BE2C (cell line): ENCODE data around the gene SPINT1.

ENCODE experiments used
- DNase-seq: peaks from one replicate; pipeline ENCODE4 v3.0.0-alpha.2; 2020
- H3K27me3 ChIP-seq: fragments of 250-450 bp; sonication (Bioruptor Pico); 2 replicates; pipeline ENCODE4 v1.5.1; 2020; ENCODE audit warnings: mild to moderate bottlenecking
- H3K36me3 ChIP-seq: fragments of 250-450 bp; sonication (Bioruptor Pico); 2 replicates; pipeline ENCODE4 v1.5.1; 2020; ENCODE audit warnings: mild to moderate bottlenecking
- H3K4me1 ChIP-seq: fragments of 250-450 bp; sonication (Bioruptor Pico); 2 replicates; pipeline ENCODE4 v1.5.1; 2020
- H3K4me3 ChIP-seq: 2 replicates; pipeline ENCODE4 v1.5.1; 2011; ENCODE audit warnings: low read depth, low read length
- H3K9me3 ChIP-seq: fragments of 250-450 bp; sonication (Bioruptor Pico); 2 replicates; pipeline ENCODE4 v1.5.1; 2020
- TF ChIP-seq, protein P1 (sequence below): IDR thresholded peaks from 2 replicates; pipeline ENCODE4 v1.5.1; 2012; ENCODE audit warnings: mild to moderate bottlenecking, low read depth, low read length

The SPINT1 gene

GRCh38 chr15:40870716-40871115 lies 26.9 kb downstream of the SPINT1 start:
- no peaks in the 10 kb centered on the region for H3K27me3 ChIP-seq
- H3K4me1 ChIP-seq, result no peaks in the 10 kb centered on the region
- H3K4me3 ChIP-seq, result no peak overlapping the region
- TF ChIP-seq, protein P1, sequence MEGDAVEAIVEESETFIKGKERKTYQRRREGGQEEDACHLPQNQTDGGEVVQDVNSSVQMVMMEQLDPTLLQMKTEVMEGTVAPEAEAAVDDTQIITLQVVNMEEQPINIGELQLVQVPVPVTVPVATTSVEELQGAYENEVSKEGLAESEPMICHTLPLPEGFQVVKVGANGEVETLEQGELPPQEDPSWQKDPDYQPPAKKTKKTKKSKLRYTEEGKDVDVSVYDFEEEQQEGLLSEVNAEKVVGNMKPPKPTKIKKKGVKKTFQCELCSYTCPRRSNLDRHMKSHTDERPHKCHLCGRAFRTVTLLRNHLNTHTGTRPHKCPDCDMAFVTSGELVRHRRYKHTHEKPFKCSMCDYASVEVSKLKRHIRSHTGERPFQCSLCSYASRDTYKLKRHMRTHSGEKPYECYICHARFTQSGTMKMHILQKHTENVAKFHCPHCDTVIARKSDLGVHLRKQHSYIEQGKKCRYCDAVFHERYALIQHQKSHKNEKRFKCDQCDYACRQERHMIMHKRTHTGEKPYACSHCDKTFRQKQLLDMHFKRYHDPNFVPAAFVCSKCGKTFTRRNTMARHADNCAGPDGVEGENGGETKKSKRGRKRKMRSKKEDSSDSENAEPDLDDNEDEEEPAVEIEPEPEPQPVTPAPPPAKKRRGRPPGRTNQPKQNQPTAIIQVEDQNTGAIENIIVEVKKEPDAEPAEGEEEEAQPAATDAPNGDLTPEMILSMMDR, result no peak
- H3K9me3 ChIP-seq, result no peaks in the 10 kb centered on the region
- H3K36me3 ChIP-seq, result no peaks in the 10 kb centered on the region
- no peak for DNase-seq

DNA sequence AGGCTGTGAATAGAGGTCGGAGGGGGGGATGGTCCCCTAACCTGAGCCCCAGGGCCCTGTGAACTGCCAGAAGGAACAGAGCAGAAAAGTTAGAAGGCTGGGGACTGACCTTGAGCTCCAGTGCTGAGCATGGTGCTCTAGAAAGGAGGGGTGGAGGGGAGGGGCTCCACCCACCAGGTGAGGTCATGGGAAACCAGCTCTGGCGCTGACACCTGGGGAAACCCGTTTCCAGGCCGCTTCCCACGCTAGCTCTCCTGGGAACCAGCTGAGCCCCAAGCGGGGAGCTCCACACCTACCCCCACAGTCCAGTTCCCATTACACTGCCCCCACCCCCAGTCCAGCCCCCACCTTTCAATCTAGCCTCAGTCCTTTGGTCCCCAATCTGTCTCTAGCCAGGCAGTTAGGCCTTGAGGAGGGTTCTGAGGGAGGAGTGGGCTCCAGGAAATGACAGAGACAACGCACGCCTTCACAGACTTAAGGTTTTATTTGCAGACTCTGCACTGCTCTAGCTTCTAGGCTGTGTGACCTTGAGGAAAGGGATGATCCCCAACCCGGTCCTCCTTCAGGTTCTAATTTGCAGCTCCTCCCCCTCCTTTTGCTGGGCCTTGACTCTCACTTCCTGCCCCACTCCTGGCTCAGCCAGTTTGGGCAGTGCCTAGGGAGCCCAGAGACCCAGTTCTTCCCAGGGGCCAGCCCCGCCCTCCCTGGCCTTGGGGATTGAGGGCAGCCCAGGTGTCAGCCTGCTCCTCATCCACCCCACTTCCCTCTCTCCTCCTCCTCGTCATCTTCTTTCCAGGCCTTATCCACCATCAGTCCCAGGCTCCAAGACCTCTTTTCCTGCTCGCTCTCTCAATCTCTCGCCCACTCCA lies 28.1 kb downstream of the SPINT1 start:
- Histone ChIP-seq H3K4me3 (no peak overlapping the region), H3K9me3 (no peaks in the 10 kb centered on the region), H3K27me3 (no peaks in the 10 kb centered on the region), H3K36me3 (no peaks in the 10 kb centered on the region), H3K4me1 (no peaks in the 10 kb centered on the region)
- TF ChIP-seq, protein P1, result no peak
- DNase-seq, result no peak

DNA sequence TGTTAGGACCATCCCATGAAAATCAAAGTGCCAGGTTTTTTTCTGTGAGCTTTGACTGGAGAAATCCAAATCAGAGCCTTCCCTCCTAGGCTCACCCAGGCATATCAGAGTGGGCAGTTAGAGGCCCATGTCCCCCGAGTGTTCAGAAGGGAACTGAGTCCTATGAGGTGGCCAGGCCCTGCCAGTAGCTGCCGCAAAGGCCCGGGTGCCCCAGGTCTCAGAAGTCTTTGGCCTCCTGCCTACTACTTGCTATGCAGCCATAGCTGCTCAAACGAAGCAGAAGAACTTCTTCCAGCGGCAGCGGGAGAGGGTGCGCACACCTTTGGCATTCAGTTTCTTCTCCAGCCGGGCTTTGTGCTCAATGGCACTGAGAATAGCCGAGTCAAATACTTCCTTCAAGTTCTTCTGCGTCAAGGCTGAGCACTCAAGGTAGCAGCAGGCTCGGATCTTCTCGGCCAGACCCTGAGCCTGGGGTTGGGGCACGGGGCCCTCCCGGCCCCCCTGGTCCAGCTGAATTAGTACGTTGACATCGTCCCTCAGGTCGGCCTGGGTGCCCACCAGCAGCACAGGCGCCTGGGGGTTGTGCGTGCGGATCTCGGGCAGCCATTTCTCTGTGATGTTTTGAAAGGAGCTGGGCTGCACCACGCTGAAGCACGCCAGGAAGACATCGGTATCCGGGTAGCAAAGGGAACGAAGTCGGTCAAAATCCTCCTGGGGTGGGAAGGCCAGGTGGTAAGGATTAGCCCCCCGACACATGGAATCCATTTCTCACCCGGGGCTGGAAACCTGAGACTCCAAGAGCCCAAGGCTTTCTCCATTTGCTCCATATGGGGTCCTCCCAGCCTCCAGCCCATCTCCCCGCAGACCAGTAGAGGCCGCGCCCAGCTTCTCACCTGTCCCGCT lies 29.2 kb downstream of the SPINT1 start:
- Histone ChIP-seq H3K4me3 (peak overlapping the region; percentile 59), H3K27me3 (no peaks in the 10 kb centered on the region), H3K4me1 (no peaks in the 10 kb centered on the region), H3K36me3 (no peaks in the 10 kb centered on the region), H3K9me3 (no peaks in the 10 kb centered on the region)
- TF ChIP-seq, protein P1, result no peak
- DNase-seq, result no peak

GRCh38 chr15:40873694-40874561 lies 30.1 kb downstream of the SPINT1 start, which contains the start of gene RHOV:
RHOV (minus strand) TSS chr15:40874234; CDS start chr15:40874139, 95 bp downstream.
- DNase-seq, result peak; percentile 85
- Histone ChIP-seq H3K9me3 (no peaks in the 10 kb centered on the region), H3K4me3 (peak within 1 kb of the TSS; percentile 59), H3K4me1 (no peaks in the 10 kb centered on the region), H3K27me3 (no peaks in the 10 kb centered on the region), H3K36me3 (no peaks in the 10 kb centered on the region)
- TF ChIP-seq, protein P1, result peak; percentile 39

DNA sequence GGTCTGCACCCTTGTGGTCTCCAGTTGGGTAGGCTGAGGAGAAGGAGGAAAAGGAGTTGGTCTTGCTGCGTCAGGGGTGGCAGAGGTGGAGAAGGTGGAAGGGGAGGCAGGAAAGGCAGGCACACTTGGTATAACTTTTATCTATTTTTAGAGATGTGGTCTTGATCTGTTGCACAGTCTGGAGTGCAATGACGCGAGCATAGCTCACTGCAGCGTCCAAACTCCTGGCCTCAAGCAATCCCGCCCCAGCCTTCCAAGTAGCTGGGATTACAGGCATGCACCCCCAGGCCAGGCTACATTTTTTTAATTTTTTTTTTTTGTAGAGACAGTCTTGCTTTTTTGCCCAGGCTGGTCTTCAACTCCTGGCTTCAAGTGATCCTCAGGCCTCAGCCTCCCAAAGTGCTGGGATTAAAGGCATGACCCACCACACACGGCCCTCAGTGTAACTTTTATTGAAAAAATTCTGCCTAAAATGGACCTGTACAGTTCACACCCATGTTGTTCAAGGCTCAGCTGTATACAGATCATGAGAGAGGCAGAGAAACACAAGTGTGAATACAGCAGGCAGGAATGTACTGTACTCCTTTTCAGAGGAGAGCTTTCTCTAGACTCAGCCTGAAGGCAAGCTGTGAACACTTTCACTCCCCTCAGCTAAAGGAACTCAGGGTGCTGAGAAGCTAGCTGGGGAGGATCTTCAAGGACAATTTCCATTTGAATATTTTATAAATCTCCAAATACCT lies 32.3 kb downstream of the SPINT1 start:
- Histone ChIP-seq H3K4me1 (no peaks in the 10 kb centered on the region), H3K36me3 (no peaks in the 10 kb centered on the region), H3K4me3 (no peak overlapping the region), H3K27me3 (no peaks in the 10 kb centered on the region), H3K9me3 (no peaks in the 10 kb centered on the region)
- DNase-seq, result no peak
- TF ChIP-seq, protein P1, result no peak
